K562 (cell line): Measurements from ENCODE around the gene C10orf105. TPM values are rescaled to one million over a fixed set of nuclear protein-coding genes. Genes with fewer than 3 reads are reported as not detected.

Source experiments
- ATAC-seq: fragments of 200-7000 bp; cut with Tn5 transposase; 3 replicates; pipeline ENCODE4 v1.9.1; 2020; ENCODE audit warnings: moderate library complexity
- BruUV-seq: library from RNA; stranded (reverse); fragments of 400-500 nt; replicated peaks from 2 replicates; lab custom pipeline; 2021; lab: Mats Ljungman, UMichigan
- CTCF ChIA-PET: fragments of 300-600 bp; formaldehyde crosslinking; extraction: SDS; loops from one replicate; lab custom pipeline; 2021; ENCODE audit warnings: low intra/inter-chr PET ratio; lab: Yijun Ruan, JAX
- POLR2A ChIA-PET: fragments of 300-600, 350-650 bp; sonication (Branson Sonifier 250); formaldehyde crosslinking; extraction: SDS; loops from one replicate; lab custom pipeline; 2021; ENCODE audit warnings: antibody characterized with exemption, inconsistent platforms; lab: Yijun Ruan, JAX
- DNase-seq, 4 experiments: peaks; one replicate each; pipeline versions ENCODE4 v3.0.0 to v3.0.0-alpha.2; 2011 to 2018; ENCODE audit warnings: low spot score in 3 of 4, mixed read lengths in 3 of 4; ENCODE audit errors: extremely low read depth in 1 of 4
- FAIRE-seq: peaks from 2 replicates; lab custom pipeline; 2011; peaks lifted over from hg19 to GRCh38; lab: Jason Lieb, UNC
- H2AFZ ChIP-seq: 2 replicates; pipeline ENCODE4 v1.6.0; 2011; ENCODE audit warnings: low read depth, low read length, control low read depth, inconsistent platforms
- H3K27ac ChIP-seq: fragments of 200-600 bp; 3 replicates; pipeline ENCODE4 v1.8.0; 2011; ENCODE audit warnings: low read depth, mild to moderate bottlenecking, control low read depth, inconsistent platforms, low read length, moderate library complexity, mixed read lengths; ENCODE audit errors: extremely low read depth
- H3K27me3 ChIP-seq, 2 experiments: fragments of 300-600 bp in 1 of 2; 2 replicates in 1 of 2; 3 replicates in 1 of 2; pipeline versions ENCODE4 v1.6.0 to v1.8.0; 2011; ENCODE audit warnings: inconsistent platforms in 2 of 2, low read length in 2 of 2, mild to moderate bottlenecking in 1 of 2, mixed read lengths in 1 of 2, moderate library complexity in 1 of 2; ENCODE audit not compliant: control insufficient read depth in 2 of 2, insufficient read depth in 2 of 2
- H3K36me3 ChIP-seq: fragments of 300-600 bp; 3 replicates; pipeline ENCODE4 v1.8.0; 2011; ENCODE audit warnings: mild to moderate bottlenecking, low read length, inconsistent platforms; ENCODE audit not compliant: control insufficient read depth, insufficient read depth
- H3K4me1 ChIP-seq, 2 experiments: fragments of 200-600 bp in 1 of 2; replicated peaks in 1 of 2; 2 replicates in 1 of 2; 3 replicates in 1 of 2; pipeline versions ENCODE4 v1.5.1 to v1.8.0; 2011; ENCODE audit warnings: inconsistent platforms in 2 of 2, low read length in 2 of 2, mild to moderate bottlenecking in 1 of 2, mixed read lengths in 1 of 2, moderate library complexity in 1 of 2; ENCODE audit not compliant: control insufficient read depth in 2 of 2, insufficient read depth in 2 of 2
- H3K4me2 ChIP-seq: 2 replicates; pipeline ENCODE4 v1.6.1; 2011; ENCODE audit warnings: low read length, control low read depth, inconsistent platforms, mixed read lengths; ENCODE audit not compliant: insufficient read depth
- H3K4me3 ChIP-seq: fragments of 200-600 bp; sonication (generic), shearing (Covaris generic); 2 replicates; pipeline ENCODE4 v1.5.1; 2016; ENCODE audit warnings: control low read depth, inconsistent platforms
- H3K79me2 ChIP-seq: fragments of 200-600 bp; 3 replicates; pipeline ENCODE4 v1.8.0; 2011; ENCODE audit warnings: low read length, inconsistent platforms; ENCODE audit not compliant: control insufficient read depth, insufficient read depth
- H3K9ac ChIP-seq, 2 experiments: 2 replicates each; pipeline versions ENCODE4 v1.6.0 to v1.6.1; 2011; ENCODE audit warnings: low read depth in 2 of 2, low read length in 2 of 2, control low read depth in 1 of 2, inconsistent platforms in 1 of 2, mild to moderate bottlenecking in 1 of 2, mixed read lengths in 1 of 2; ENCODE audit not compliant: insufficient read depth in 1 of 2
- H3K9me1 ChIP-seq: one replicate; pipeline ENCODE4 v1.6.0; 2011; ENCODE audit warnings: inconsistent platforms, mild to moderate bottlenecking, low read length, moderate library complexity; ENCODE audit not compliant: control insufficient read depth, insufficient read depth
- H3K9me3 ChIP-seq: replicated peaks from 2 replicates; pipeline ENCODE4 v1.5.1; 2011; ENCODE audit warnings: low read depth, low read length, inconsistent platforms; ENCODE audit not compliant: control insufficient read depth, insufficient read depth
- H4K20me1 ChIP-seq: replicated peaks from 2 replicates; pipeline ENCODE4 v1.6.1; 2011; ENCODE audit warnings: low read length, inconsistent platforms, mixed read lengths; ENCODE audit not compliant: control insufficient read depth, insufficient read depth
- CSDE1 ChIP-seq, 2 experiments: fragments of 450-650 bp; IDR thresholded peaks; 2 replicates each; pipeline ENCODE4 v1.6.1; 2016; ENCODE audit warnings: mild to moderate bottlenecking in 1 of 2
- NRF1 ChIP-seq, 2 experiments: fragments of 450-650 bp; IDR thresholded peaks in 1 of 2; conservative IDR thresholded peaks in 1 of 2; 2 replicates each; pipeline ENCODE4 v1.6.1; 2014; ENCODE audit warnings: mild to moderate bottlenecking in 2 of 2
- PHB ChIP-seq: fragments of 250-450 bp; sonication (Bioruptor Pico); IDR thresholded peaks from 2 replicates; pipeline ENCODE4 v1.5.0; 2021
- TCFL5 ChIP-seq: fragments of 250-450 bp; sonication (Bioruptor Pico); conservative IDR thresholded peaks from 2 replicates; pipeline ENCODE4 v1.6.1; 2021; ENCODE audit warnings: mild to moderate bottlenecking, moderate library complexity, matching md5 sums
- ZNF175 ChIP-seq: fragments of 200-800 bp; sonication (Bioruptor generic); IDR thresholded peaks from 2 replicates; pipeline ENCODE4 v1.6.1; 2016; ENCODE audit warnings: low read depth, mild to moderate bottlenecking, missing genetic modification characterization, missing compliant biosample characterization
- ZNF449 ChIP-seq: fragments of 250-450 bp; sonication (Bioruptor Pico); IDR thresholded peaks from 2 replicates; pipeline ENCODE4 v1.8.0; 2022; ENCODE audit warnings: moderate library complexity, mild to moderate bottlenecking, inconsistent platforms
- WGBS: fragments of 100-300 bp; shearing (Covaris generic); methylation state at CpG from one replicate; pipeline ENCODE4 v1.1.6; 2016; ENCODE audit warnings: low coverage, mixed read lengths; ENCODE audit not compliant: insufficient coverage; ENCODE audit errors: missing lambda C conversion rate; 5-methylcytosine and 5-hydroxymethylcytosine counted together
- in situ Hi-C: fragments of 300-500 bp; cut with MboI; formaldehyde crosslinking; loops from 4 replicates; pipeline ENCODE4 v1.15.0; 2018; ENCODE audit warnings: inconsistent platforms, mixed read lengths
- intact Hi-C: fragments of 100-400 bp; cut with micrococcal nuclease; formaldehyde crosslinking; loops from 2 replicates; pipeline ENCODE4 v1.14.2; 2022
- polyA plus RNA-seq, 8 experiments: library from polyadenylated mRNA; depleted of rRNA in 4 of 8; stranded (reverse) in 5 of 8; unstranded in 3 of 8; fragments of >200 nt; fragmentation: Nextera tagmentation in 2 of 8; fragmentation: Illumina TruSeq in 1 of 8; extraction: Ambion mirVana in 2 of 8; extraction: Trizol in 1 of 8; gene quantifications; 2 replicates each; pipeline versions ENCODE4 v1.2.1 to v1.2.3, GENCODE V29; 2011 to 2014; ENCODE audit warnings: inconsistent platforms in 1 of 8, missing spikeins in 1 of 8
- total RNA-seq, 7 experiments: library from RNA; depleted of rRNA in 6 of 7; stranded (reverse); fragments of >200 nt in 6 of 7; fragmentation: Illumina TruSeq in 2 of 7; extraction: Trizol in 2 of 7; gene quantifications; 2 replicates each; pipeline versions ENCODE4 v1.2.1 to v1.2.3, GENCODE V29; 2011 to 2021; ENCODE audit warnings: low replicate concordance in 1 of 7

The C10orf105 gene
- total and polyA plus RNA-seq, 9 of the 15 experiments (the other 6 are each of a cell fraction or from before 2014, with no cell fraction given) = 0.03 to 0.25 (median 0.04) TPM; not detected in 3

- POLR2A ChIA-PET = interaction anchor here (0.9 to 1.6 kb wide), 3 partner anchors 12 to 55 kb away, joined by 3 to 5 read pairs (median 3); no protein-coding TSS in a partner anchor
- H3K79me2 ChIP-seq = no peaks in the 10 kb centered on the region
- H3K4me2 ChIP-seq = no peak overlapping the region
- peak overlapping the region in 1 of 2 experiments; percentile 62; a peak in 2 of 4 replicates for H3K9ac ChIP-seq
- TF ChIP-seq ZNF175 (CRISPR knock-in tag) (no peak), NRF1 (conservative IDR thresholded peaks at IDR 0.05 in 1 of 2, IDR thresholded peaks at IDR 0.05 in 1 of 2) (peak; percentile 32 to 49; a peak in 2 of 4 replicates)
- TF ChIP-seq, all 486 proteins: peak for 1
- CTCF ChIA-PET = no interaction called here
- WGBS = 55% methylated on average over 16 of the region's 16 CpGs
- Histone ChIP-seq H3K9me3 (no peaks in the 10 kb centered on the region), H2AFZ (peak overlapping the region; percentile 79), H3K27me3 (no peaks in the 10 kb centered on the region), H3K4me1 (peaks cover 0 to 21% of the 10 kb centered on the region in 2 experiments; a peak in 3 of 5 replicates), H3K36me3 (no peaks in the 10 kb centered on the region), H3K4me3 (no peak overlapping the region), H3K9me1 (no peaks in the 10 kb centered on the region), H3K27ac (no peak overlapping the region), H4K20me1 (no peaks in the 10 kb centered on the region)
- DNase-seq (peak; percentile 41 to 73 (median 58)), FAIRE-seq (no peak), ATAC-seq (peak; percentile 48)
- no TSS peak for BruUV-seq
- intact Hi-C loops = no loop called here
- in situ Hi-C loops = no loop called here
Measured at GRCh38 chr10:71671994-71672946, 47.3 kb downstream of the C10orf105 start.

- Histone ChIP-seq H3K4me3 (no peak overlapping the region), H2AFZ (peak overlapping the region; percentile 9; the same call in 1 of the 2 replicates), H3K79me2 (no peaks in the 10 kb centered on the region), H3K9ac (no peak overlapping the region), H3K36me3 (no peaks in the 10 kb centered on the region), H3K27me3 (no peaks in the 10 kb centered on the region), H3K27ac (no peak overlapping the region), H3K9me3 (no peaks in the 10 kb centered on the region), H3K4me2 (no peak overlapping the region), H4K20me1 (no peaks in the 10 kb centered on the region), H3K4me1 (peaks cover 5 to 30% of the 10 kb centered on the region in 2 experiments; a peak in 3 of 5 replicates), H3K9me1 (no peaks in the 10 kb centered on the region)
- POLR2A ChIA-PET = interaction anchor here (0.5 to 1.1 kb wide), 2 partner anchors 9 to 548 kb away, joined by 3 to 9 read pairs; partner anchors contain the start of gene ANAPC16
- DNase-seq = no peak
- no TSS peak for BruUV-seq
- CTCF ChIA-PET = no interaction called here
- ATAC-seq = no peak
- intact Hi-C loops (no loop called here), in situ Hi-C loops (no loop called here)
- FAIRE-seq = no peak
- WGBS = 43% methylated on average over 3 of the region's 5 CpGs
- TF ChIP-seq ZNF449 (CRISPR knock-in tag) (no peak), PHB (CRISPR knock-in tag) (no peak), CSDE1 (IDR thresholded peaks at IDR 0.05) (no peak), TCFL5 (CRISPR knock-in tag) (no peak)
Measured at GRCh38 chr10:71667387-71667752, 52.2 kb downstream of the C10orf105 start.
